ENCODE measurements around the gene ZNF285. TPM values are rescaled to one million over a fixed set of nuclear protein-coding genes. Genes with fewer than 3 reads are reported as not detected.
"Not testable (repeated sequence)": the region's sequence is repeated elsewhere in the genome, so short reads cannot be mapped to it uniquely, and the experiment has no call there.

ZNF285 gene
- 1 to 10 TPM; 1.2 to 1.3 TPM for total RNA-seq

DNA sequence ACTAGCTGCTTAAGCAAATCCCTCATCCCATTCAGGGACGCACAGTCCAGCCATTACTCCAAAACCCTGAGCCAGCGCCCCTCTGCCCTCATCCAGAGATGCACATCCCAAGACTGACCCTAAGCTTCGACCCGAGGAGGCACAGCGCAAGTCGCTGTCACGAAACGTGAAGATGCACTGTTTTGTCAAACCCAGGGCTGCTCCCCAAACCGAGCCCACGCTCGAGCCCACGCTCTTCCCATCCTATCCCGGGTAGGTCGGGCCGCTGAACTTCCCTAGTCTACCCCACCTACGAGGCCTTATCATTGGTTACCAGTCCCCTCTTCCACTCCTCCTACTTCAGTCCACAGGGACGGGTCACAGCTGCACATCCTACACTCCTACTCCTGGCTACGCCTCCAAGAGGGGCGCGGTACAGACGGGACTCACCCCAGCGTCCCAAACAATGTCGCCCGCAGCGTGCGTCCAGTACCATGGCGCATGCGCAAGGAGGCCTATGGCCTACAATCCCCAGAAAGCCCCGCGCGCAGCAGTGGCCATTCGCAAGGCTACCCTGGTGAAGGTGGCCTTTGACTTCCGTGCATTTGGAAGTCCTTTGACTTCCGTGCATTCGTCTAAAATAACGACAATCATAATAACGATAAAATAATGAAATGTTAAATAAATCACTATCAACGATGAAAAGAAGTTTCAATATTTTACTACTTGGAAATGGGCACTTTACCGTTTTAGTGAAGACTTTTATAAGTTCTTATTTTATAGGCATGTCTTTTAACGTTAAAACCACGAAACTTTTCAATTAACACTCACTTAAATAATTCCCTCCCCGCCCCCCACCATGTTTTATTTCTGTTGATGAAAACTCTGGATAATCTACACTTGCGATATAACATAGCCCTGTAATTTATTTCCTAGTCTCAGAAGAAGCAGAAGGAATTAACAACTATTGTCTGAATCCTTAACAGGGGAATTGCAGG lies at the start of gene ZNF285:
Gene ZNF285 (minus strand): TSS at position 470 of the 977 bp plus-strand sequence. CDS start 4,395 bp downstream, outside the sequence.
- Mint-ChIP-seq H3K4me1 (peaks cover 10% of the 10 kb centered on the region), H3K27me3 (no peaks in the 10 kb centered on the region), H3K36me3 (peaks cover 10% of the 10 kb centered on the region), H3K9me3 (ENCODE audit: low read depth) (peaks cover 18% of the 10 kb centered on the region), H3K27ac (peak within 1 kb of the TSS; percentile 56), H3K4me3 (peak within 1 kb of the TSS; percentile 77)
- CTCF ChIA-PET = no interaction called here
- ATAC-seq = peak; percentile 99
- peak; percentile 89 for DNase-seq

DNA sequence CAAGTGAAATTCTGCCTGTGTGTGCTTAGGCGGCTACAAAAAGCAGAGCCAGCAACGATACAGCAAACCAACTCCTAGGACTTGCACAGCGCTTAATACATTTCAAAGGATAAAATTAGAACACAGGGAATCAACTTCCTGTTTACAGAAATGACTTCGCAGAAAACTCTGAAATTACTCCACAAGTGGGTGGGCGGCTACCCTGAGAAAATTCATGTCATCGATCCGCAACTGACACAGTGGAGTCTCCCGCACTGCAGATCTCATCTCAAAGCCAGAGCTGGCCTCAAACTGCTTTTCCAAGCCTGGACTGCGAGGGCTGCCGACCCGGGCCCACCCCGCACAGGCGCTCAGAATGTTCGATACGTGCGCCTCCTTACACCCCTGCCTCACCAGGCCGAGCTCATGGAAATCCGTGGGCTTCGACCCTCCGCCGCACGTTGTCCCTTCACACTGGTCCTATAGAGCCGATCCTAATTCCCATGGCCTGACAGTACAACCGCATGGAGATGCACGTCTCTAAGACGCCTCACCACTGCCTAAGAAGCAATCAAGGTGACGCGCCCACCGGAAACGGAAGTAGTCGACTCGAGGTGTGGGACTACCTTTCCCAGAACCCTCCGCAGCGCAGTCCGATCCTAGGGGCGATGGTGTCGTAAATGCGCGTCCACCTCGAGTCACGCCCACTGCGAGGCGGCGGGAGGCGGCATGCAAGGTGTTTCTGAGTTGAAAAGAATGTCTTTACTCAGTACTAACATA lies 46.7 kb upstream of the ZNF285 start, which contains the start of gene ZNF229:
Gene ZNF229 (minus strand): TSS at position 557 of the 759 bp plus-strand sequence. CDS start 5,625 bp downstream, outside the sequence.
- H3K4me1 Mint-ChIP-seq = peaks cover 9% of the 10 kb centered on the region
- H3K27me3 Mint-ChIP-seq = no peaks in the 10 kb centered on the region
- peaks cover 47% of the 10 kb centered on the region for H3K9me3 Mint-ChIP-seq (ENCODE audit: low read depth)
- peak within 1 kb of the TSS; percentile 71 for H3K4me3 Mint-ChIP-seq
- DNase-seq (peak; percentile 86), ATAC-seq (peak; percentile 92)
- H3K36me3 Mint-ChIP-seq = peaks cover 23% of the 10 kb centered on the region
- CTCF ChIA-PET = interaction anchor here (0.6 kb wide), 1 partner anchor 328 kb away, joined by 4 read pairs; no protein-coding TSS in a partner anchor
- peak within 1 kb of the TSS; percentile 33 for H3K27ac Mint-ChIP-seq

DNA sequence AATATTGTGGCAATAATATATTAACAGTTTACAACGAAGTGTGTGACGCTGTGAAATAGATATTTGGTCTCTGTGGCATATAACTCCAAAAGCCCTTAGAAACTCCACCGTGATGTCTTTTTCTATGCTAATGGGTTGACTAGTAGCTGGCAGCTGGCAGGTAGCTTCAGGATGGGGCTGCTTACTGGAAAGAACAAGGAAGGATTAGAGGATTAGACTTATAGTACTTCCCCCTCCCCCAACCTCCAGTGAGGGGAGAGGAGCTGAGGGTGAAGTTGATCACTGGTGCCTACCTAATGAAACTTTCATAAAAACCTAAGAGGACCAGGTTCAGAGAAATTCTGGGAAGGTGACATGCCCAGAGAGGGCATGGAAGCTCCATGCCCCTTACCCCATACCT lies 37.0 kb upstream of the ZNF285 start:
- H3K9me3 Mint-ChIP-seq (ENCODE audit: low read depth) = peaks cover 28% of the 10 kb centered on the region
- H3K4me3 Mint-ChIP-seq = no peak overlapping the region
- no peak overlapping the region for H3K27ac Mint-ChIP-seq
- H3K36me3 Mint-ChIP-seq = peaks cover 9% of the 10 kb centered on the region
- CTCF ChIA-PET = no interaction called here
- ATAC-seq = no peak
- no peak for DNase-seq
- no peaks in the 10 kb centered on the region for H3K27me3 Mint-ChIP-seq
- no peaks in the 10 kb centered on the region for H3K4me1 Mint-ChIP-seq

DNA sequence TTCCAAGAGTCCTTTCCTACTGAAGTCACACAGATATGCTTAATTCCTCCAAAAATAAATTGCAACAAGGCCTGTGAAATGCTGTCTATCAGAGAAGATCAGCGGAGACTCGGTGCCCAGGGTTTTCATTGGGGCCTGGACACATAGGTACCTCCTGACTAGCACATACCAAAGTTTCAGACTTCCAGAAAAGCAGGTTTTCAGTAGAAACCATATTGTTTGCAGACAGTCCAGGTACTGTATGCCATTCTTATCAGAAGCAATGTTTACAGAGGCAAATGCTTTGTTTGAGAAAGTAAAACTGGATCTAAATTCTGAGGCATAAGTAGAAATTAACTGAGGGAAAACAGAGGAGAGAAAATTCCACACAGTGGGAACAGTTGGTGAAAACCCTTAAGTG lies 34.0 kb upstream of the ZNF285 start:
- Mint-ChIP-seq H3K4me1 (no peaks in the 10 kb centered on the region), H3K27me3 (no peaks in the 10 kb centered on the region), H3K27ac (no peak overlapping the region), H3K9me3 (ENCODE audit: low read depth) (peaks cover 29% of the 10 kb centered on the region), H3K36me3 (peaks cover 7% of the 10 kb centered on the region), H3K4me3 (no peak overlapping the region)
- DNase-seq (no peak), ATAC-seq (no peak)
- CTCF ChIA-PET = no interaction called here

DNA sequence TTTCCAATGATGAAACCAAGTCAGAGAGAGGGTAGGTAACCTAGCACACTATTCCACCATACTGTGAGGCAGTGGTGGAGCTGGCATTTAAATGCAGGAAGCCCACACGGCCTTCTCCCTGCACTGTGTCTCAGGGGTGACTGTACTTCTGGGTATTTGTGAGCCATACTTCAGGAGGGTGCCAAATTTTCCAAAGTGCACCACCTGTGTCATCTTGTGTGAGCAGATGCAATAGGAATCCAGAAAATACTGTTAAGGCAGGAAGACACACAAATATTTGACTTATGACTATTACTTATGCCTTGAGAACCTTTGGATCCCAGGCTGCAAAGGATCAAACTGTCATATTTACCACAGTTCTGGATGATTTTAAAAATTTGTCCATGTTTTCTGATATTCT lies 29.5 kb upstream of the ZNF285 start:
- Mint-ChIP-seq H3K4me3 (no peak overlapping the region), H3K27ac (no peak overlapping the region), H3K27me3 (no peaks in the 10 kb centered on the region), H3K4me1 (no peaks in the 10 kb centered on the region), H3K9me3 (ENCODE audit: low read depth) (peaks cover 41% of the 10 kb centered on the region), H3K36me3 (peaks cover 4% of the 10 kb centered on the region)
- ATAC-seq (no peak), DNase-seq (no peak)
- CTCF ChIA-PET = no interaction called here

DNA sequence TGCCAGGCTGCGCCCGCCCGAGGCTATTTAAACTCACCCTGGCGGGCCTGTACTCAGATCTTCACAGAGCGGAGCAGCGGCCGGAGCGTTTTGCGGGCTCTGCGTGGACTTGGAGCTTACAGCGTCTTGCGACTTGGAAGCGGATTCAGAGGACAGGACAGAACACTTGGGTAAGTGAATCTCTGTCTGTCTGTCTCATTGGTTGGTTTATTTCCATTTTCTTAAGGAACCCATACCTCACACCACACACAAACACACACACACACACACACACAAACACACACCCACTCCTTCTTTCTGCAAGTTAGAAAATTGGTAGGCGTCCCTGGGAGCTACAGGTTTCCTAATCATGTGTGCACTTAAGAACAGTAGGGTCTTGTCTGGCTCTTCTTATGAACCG lies 14.1 kb upstream of the ZNF285 start:
- H3K4me3 Mint-ChIP-seq, H3K4me1 Mint-ChIP-seq, H3K27ac Mint-ChIP-seq, ATAC-seq, DNase-seq, H3K36me3 Mint-ChIP-seq, H3K27me3 Mint-ChIP-seq, CTCF ChIA-PET: not testable (repeated sequence)
- H3K9me3 Mint-ChIP-seq (ENCODE audit: low read depth) = peaks cover 32% of the 10 kb centered on the region

DNA sequence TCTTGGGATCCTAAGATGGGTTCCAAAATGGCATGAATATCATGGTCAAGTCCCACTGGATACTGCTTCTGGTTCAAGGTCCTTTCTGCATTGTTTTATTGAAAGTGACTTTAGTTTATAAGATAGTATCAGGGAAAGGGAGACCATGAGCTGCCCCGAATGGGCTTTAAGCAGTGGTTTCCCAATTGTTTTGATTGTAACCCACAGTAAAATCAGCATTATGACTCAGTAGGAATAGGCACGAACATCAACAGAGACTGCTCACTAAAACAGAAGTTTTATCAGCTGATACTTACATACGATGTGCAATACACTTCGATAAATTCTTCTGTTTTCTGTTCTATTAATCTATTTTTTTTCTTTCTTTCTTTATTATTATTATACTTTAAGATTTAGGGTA lies 12.1 kb downstream of the ZNF285 start:
- H3K27me3 Mint-ChIP-seq, ATAC-seq, CTCF ChIA-PET, H3K4me3 Mint-ChIP-seq, H3K4me1 Mint-ChIP-seq, DNase-seq, H3K27ac Mint-ChIP-seq, H3K36me3 Mint-ChIP-seq: not testable (repeated sequence)
- H3K9me3 Mint-ChIP-seq (ENCODE audit: low read depth) = peaks cover 28% of the 10 kb centered on the region

DNA sequence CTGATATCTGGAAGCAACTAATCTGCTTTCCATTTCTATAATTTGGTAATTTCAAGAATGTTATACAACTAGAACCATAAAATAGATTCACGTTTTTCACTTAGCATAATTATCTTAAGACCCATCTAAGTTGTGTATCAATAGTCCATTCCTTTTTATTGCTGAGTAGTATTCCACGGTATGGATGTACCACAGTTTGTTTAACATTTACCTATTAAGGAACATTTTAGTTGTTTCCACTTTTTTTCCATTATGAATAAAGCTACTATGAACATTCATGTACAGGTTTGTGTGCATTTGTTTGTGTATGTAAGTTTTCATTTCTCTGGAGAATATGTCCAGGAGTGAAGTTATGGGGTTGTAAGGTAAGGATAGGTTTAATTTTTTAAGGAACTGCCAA lies 26.6 kb downstream of the ZNF285 start:
- DNase-seq = no peak
- Mint-ChIP-seq H3K4me1 (no peaks in the 10 kb centered on the region), H3K27me3 (no peaks in the 10 kb centered on the region), H3K27ac (no peak overlapping the region), H3K9me3 (ENCODE audit: low read depth) (peaks cover 10% of the 10 kb centered on the region), H3K36me3 (no peaks in the 10 kb centered on the region), H3K4me3 (no peak overlapping the region)
- CTCF ChIA-PET = no interaction called here
- no peak for ATAC-seq

DNA sequence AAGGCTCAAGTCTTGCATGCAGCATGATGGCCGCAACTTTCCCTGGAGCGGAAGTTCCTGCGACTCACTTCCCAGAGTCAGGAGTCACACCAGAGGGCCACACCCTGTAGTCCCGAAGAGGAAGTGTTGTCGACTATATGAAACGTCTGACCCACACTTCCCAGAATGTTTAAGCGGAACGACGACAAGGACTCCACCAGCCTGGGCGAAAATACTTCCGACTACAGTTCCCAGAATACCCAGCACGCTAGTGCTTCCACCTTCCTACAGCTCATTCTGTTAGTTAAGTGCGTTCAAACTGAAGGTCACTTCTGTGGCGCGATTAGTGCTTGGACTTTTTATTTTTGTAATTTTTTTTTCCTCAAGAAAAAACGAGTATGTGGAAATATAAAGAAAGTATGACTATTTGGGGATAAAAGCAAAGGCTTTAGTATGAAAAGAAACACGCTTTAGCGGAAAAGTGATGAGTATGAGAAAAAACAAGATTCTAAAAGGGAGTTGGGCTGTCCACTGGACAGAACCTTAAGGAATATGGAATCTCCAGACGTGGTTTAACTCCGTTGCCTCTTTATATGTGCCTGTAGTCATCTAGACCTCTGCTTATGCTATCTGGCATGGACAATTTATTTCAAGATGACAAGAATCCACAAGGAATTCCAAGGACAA lies 29.5 kb downstream of the ZNF285 start:
- no peak overlapping the region for H3K27ac Mint-ChIP-seq
- H3K27me3 Mint-ChIP-seq = no peaks in the 10 kb centered on the region
- no peak for ATAC-seq
- CTCF ChIA-PET = no interaction called here
- H3K4me1 Mint-ChIP-seq = no peaks in the 10 kb centered on the region
- H3K4me3 Mint-ChIP-seq = no peak overlapping the region
- DNase-seq = no peak
- no peaks in the 10 kb centered on the region for H3K36me3 Mint-ChIP-seq
- peaks cover 12% of the 10 kb centered on the region for H3K9me3 Mint-ChIP-seq (ENCODE audit: low read depth)

DNA sequence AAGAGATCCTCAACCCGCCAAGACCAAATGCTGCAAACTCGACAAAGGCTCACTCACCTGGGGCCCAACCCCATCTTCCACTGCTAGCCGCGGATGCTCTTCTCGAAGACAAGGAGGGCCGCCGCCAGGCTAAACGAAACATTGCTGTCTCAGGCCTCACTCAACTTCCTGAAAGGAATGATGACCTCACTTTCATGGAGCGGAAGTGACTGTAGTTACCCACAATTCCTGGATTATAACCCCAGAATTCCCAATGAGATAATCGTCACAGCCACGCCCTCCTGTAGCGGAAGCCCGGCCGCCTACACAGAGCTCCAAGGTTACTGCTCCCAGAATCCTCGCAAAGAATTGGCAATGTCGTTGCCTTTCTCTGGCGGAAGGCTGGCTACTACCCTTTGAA lies 34.4 kb downstream of the ZNF285 start:
- Mint-ChIP-seq H3K27me3 (no peaks in the 10 kb centered on the region), H3K36me3 (no peaks in the 10 kb centered on the region), H3K4me1 (no peaks in the 10 kb centered on the region), H3K9me3 (ENCODE audit: low read depth) (peaks cover 7% of the 10 kb centered on the region), H3K4me3 (no peak overlapping the region), H3K27ac (no peak overlapping the region)
- no peak for ATAC-seq
- CTCF ChIA-PET = no interaction called here
- DNase-seq = no peak

DNA sequence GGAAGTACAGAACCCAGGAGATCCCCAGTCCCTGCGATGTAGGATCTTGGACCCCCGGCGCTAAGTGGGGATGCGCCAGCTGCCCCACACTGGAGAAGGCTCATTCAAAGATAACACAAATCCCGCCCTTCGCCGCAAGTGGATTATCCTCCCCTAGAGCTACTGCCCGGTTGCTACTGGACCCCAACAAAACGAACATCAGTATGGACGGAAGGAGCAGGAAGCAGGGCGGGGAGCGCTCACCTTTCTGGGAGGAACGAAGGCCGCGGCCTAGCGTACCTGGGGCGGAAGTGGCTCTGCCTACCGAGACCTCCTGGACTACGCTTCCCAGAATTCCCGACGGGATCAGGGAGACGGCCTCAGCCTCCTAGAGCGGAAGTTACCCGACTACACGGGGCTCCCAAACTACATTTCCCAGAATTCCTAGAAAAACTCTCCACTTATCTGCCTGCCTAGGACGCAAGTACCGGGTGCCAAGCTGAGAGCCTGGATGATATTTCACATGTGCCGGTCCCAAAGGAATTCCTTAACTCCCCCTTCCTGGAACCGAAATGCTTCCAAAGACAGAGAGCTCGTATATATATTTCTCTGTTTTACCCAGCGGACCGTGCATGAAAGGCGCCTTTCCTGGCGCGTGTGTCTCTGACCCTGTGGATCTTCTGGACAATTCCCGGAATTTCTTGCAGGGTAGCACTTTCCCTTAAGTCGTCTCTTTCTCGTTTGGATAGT lies 44.9 kb downstream of the ZNF285 start, which contains the start of gene ZNF112:
Gene ZNF112 (minus strand): TSS at position 298 of the 729 bp plus-strand sequence. CDS start 16,141 bp downstream, outside the sequence.
- Mint-ChIP-seq H3K9me3 (ENCODE audit: low read depth) (peaks cover 13% of the 10 kb centered on the region), H3K36me3 (no peaks in the 10 kb centered on the region), H3K27ac (no peak within 1 kb of the TSS), H3K4me1 (no peaks in the 10 kb centered on the region), H3K27me3 (no peaks in the 10 kb centered on the region), H3K4me3 (no peak within 1 kb of the TSS)
- CTCF ChIA-PET = no interaction called here
- ATAC-seq (no peak), DNase-seq (no peak)

DNA sequence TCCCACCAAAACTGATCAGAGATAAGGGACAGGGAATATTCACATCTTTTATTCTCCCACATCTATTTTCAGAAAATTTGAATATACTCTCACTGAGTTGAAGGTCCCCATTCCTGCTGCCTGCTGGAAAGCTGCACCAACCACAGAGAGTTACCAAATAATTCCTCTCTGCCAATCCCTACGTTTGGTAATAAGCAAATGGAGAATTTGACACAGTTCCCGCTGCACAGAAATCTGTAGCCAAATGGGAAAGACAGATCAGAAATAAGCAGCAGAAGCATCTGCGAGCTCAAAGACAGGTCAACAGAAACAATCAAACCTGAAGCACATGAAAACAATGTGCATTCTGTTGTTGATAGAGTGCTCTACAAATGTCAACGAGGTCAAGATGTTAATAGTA lies 54.9 kb downstream of the ZNF285 start:
- H3K4me1 Mint-ChIP-seq = no peaks in the 10 kb centered on the region
- no peaks in the 10 kb centered on the region for H3K27me3 Mint-ChIP-seq
- ATAC-seq (no peak), DNase-seq (no peak)
- H3K36me3 Mint-ChIP-seq = no peaks in the 10 kb centered on the region
- peaks cover 21% of the 10 kb centered on the region for H3K9me3 Mint-ChIP-seq (ENCODE audit: low read depth)
- H3K4me3 Mint-ChIP-seq = no peak overlapping the region
- no peak overlapping the region for H3K27ac Mint-ChIP-seq
- CTCF ChIA-PET = no interaction called here

DNA sequence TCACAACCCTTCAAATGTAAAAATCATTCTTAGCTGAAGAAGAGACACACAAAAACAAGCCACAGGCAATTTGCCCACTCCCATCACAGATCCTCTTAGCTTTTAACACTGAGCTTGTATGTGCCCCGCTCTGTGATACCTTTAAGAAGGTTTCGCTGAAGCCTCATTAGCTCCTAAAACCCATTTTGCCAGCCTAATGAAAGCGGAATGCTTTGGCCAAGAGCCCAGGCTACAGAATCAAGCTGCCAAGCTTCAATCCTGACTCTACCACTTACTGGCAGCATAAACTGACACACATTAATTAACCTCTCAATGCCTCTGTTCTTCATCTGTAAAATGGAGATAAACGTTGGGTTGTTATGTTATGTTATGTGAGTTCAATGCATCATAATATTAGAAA lies 55.4 kb downstream of the ZNF285 start:
- no peaks in the 10 kb centered on the region for H3K4me1 Mint-ChIP-seq
- H3K27ac Mint-ChIP-seq = no peak overlapping the region
- no peak for ATAC-seq
- CTCF ChIA-PET = interaction anchor here (0.6 kb wide), 1 partner anchor 650 kb away, joined by 3 read pairs; no protein-coding TSS in a partner anchor
- H3K4me3 Mint-ChIP-seq = no peak overlapping the region
- H3K27me3 Mint-ChIP-seq = no peaks in the 10 kb centered on the region
- no peak for DNase-seq
- H3K36me3 Mint-ChIP-seq = no peaks in the 10 kb centered on the region
- H3K9me3 Mint-ChIP-seq (ENCODE audit: low read depth) = peaks cover 23% of the 10 kb centered on the region

Data from activated CD8-positive, alpha-beta memory T cell treated with anti-CD3 and anti-CD28 coated beads, Interleukin-2, amount 10 ng/mL, durations not matched to agents 7 days and 5 days (primary cell).